ENCODE results near the gene GOLIM4. TPM values are rescaled to one million over a fixed set of nuclear protein-coding genes. Genes with fewer than 3 reads are reported as not detected.

The GOLIM4 gene
- total and polyA plus RNA-seq, 3 donors from 2014 or later = 9.5 to 21.6 (median 20.1) TPM

DNA sequence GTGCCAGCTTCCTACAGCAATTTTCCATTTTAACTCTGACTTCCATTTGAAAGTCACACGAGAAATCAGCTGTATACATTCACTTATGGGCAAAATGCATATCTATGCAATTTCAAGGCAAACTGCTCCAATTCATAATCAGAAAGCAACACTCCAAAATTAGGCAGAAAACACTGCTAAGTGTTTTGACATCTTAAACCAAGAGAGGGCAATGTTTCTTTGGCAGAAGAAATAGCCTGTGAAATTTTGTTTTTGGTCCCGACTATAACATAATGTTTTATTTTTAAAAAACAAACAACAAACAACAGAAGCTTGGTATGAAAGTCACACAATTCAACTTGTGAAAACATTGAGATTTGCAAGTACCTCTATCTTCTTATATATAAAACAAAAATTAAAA lies 42.6 kb downstream of the GOLIM4 start:
- no peaks in the 10 kb centered on the region for H3K27me3 ChIP-seq
- TF ChIP-seq, protein P1, sequence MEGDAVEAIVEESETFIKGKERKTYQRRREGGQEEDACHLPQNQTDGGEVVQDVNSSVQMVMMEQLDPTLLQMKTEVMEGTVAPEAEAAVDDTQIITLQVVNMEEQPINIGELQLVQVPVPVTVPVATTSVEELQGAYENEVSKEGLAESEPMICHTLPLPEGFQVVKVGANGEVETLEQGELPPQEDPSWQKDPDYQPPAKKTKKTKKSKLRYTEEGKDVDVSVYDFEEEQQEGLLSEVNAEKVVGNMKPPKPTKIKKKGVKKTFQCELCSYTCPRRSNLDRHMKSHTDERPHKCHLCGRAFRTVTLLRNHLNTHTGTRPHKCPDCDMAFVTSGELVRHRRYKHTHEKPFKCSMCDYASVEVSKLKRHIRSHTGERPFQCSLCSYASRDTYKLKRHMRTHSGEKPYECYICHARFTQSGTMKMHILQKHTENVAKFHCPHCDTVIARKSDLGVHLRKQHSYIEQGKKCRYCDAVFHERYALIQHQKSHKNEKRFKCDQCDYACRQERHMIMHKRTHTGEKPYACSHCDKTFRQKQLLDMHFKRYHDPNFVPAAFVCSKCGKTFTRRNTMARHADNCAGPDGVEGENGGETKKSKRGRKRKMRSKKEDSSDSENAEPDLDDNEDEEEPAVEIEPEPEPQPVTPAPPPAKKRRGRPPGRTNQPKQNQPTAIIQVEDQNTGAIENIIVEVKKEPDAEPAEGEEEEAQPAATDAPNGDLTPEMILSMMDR (IDR thresholded peaks at IDR 0.05) = no peak
- TF ChIP-seq POLR2A (IDR thresholded peaks at IDR 0.05) = no peak
- no peaks in the 10 kb centered on the region for H3K4me1 ChIP-seq
- DNase-seq = no peak
- no peak overlapping the region for H3K27ac ChIP-seq
- H3K36me3 ChIP-seq (ENCODE audit: low read depth, missing control alignments) = no peaks in the 10 kb centered on the region
- no peaks in the 10 kb centered on the region for H3K9me3 ChIP-seq
- WGBS, 2 donors = 64 to 77% methylated on average over 2 of the region's 2 CpGs
- intact Hi-C loops (cut with DNase I; ENCODE audit: low total_unique reads) = loop anchor here (5.0 kb wide), 1 partner anchor 109 kb away; no protein-coding TSS in a partner anchor
- H3K4me3 ChIP-seq = no peak overlapping the region

DNA sequence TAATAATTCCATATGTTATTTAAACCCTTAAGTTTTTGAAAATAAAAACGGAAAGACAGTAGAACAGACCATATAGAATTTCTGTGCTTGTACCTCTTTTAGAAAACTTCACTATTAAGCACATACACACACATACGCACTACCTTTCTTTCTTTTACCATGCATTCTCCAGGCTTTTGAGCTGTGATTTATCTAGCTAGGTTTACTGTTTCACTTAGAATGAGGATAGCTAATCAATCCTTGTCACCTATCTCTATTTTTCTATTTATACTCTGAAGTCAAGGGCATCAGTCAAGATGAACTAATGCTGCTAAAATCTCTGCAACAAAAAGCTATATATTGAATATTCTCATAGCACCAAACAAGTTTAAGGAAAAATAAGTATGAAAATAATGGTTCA lies 43.2 kb downstream of the GOLIM4 start:
- intact Hi-C loops (cut with DNase I; ENCODE audit: low total_unique reads) = loop anchor here (5.0 kb wide), 1 partner anchor 110 kb away; no protein-coding TSS in a partner anchor
- 82 to 86% methylated on average over 2 of the region's 2 CpGs for WGBS, 2 donors
- Histone ChIP-seq H3K9me3 (no peaks in the 10 kb centered on the region), H3K27ac (no peak overlapping the region), H3K36me3 (ENCODE audit: low read depth, missing control alignments) (no peaks in the 10 kb centered on the region), H3K4me1 (no peaks in the 10 kb centered on the region), H3K27me3 (no peaks in the 10 kb centered on the region), H3K4me3 (no peak overlapping the region)
- DNase-seq = no peak
- TF ChIP-seq, protein P1 (IDR thresholded peaks at IDR 0.05) = no peak
- TF ChIP-seq POLR2A (IDR thresholded peaks at IDR 0.05) = no peak

DNA sequence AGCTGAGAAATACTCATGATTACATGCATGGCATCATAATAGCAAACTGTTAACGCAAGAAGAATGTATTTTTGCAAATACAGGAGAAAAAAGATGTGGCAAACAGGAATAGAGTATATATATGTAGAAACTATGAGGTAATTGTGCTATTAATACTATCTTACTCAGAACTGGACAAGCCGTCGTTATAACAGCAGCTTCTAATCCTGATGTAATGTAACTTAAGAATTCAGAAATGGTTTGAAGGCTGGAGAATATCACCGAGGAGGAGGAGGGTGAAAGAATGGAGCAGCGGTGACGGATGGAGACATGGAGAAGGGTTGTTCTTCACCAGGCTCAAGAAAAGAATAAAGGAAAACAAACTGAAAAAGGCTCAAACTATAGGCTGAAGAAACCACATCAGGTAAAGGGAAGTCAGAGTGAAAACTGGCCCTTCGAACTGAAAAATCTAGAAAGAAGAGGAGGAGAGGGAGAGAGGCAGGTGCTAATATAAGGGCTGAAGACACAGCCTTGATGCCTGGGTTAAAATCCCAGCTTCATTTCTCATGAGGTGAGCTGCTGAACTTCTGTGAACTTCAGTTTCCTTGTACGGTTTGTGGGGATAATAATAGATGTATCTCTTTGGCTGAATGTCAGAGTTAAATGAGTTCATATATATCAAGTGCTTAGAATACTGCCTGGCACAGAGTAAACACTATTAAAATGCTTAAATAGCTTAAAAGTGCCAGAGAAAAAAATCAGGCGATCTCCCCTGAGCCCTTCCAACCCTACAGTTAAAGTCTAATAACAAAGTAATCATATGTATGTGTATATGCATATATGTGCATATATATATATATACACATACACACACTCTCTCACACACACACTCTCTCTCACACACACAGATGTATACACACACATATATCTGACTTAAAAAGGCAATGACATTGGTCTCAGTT lies 43.9 kb downstream of the GOLIM4 start:
- Histone ChIP-seq H3K27me3 (no peaks in the 10 kb centered on the region), H3K36me3 (ENCODE audit: low read depth, missing control alignments) (no peaks in the 10 kb centered on the region), H3K4me3 (no peak overlapping the region), H3K9me3 (no peaks in the 10 kb centered on the region), H3K27ac (no peak overlapping the region), H3K4me1 (no peaks in the 10 kb centered on the region)
- WGBS, 2 donors = 72 to 73% methylated on average over 9 of the region's 9 CpGs
- DNase-seq = no peak
- intact Hi-C loops (cut with DNase I; ENCODE audit: low total_unique reads) = loop anchor here (5.0 kb wide), 1 partner anchor 110 kb away; no protein-coding TSS in a partner anchor
- TF ChIP-seq POLR2A (IDR thresholded peaks at IDR 0.05) = no peak
- TF ChIP-seq, protein P1 (IDR thresholded peaks at IDR 0.05) = no peak

- Histone ChIP-seq H3K36me3 (ENCODE audit: low read depth, missing control alignments) (no peaks in the 10 kb centered on the region), H3K9me3 (no peaks in the 10 kb centered on the region), H3K4me1 (no peaks in the 10 kb centered on the region), H3K27ac (no peak overlapping the region), H3K4me3 (no peak overlapping the region), H3K27me3 (no peaks in the 10 kb centered on the region)
- no peak for DNase-seq
- TF ChIP-seq, protein P1 (IDR thresholded peaks at IDR 0.05) = no peak
- no peak for TF ChIP-seq POLR2A (IDR thresholded peaks at IDR 0.05)
- intact Hi-C loops (cut with DNase I; ENCODE audit: low total_unique reads) = loop anchor here (5.0 kb wide), 1 partner anchor 111 kb away; no protein-coding TSS in a partner anchor
Observed at GRCh38 chr3:168051070-168051469, 44.7 kb downstream of the GOLIM4 start.

Data from testis (tissue), 3 donors.